GM19193 (cell line): ENCODE measurements around the gene FGF8.

ENCODE experiments used
- POLR2A ChIP-seq: IDR thresholded peaks from 4 replicates; pipeline ENCODE4 v1.6.1; 2011; ENCODE audit not compliant: insufficient read depth, insufficient read length; ENCODE audit errors: extremely low read depth

FGF8 gene

DNA sequence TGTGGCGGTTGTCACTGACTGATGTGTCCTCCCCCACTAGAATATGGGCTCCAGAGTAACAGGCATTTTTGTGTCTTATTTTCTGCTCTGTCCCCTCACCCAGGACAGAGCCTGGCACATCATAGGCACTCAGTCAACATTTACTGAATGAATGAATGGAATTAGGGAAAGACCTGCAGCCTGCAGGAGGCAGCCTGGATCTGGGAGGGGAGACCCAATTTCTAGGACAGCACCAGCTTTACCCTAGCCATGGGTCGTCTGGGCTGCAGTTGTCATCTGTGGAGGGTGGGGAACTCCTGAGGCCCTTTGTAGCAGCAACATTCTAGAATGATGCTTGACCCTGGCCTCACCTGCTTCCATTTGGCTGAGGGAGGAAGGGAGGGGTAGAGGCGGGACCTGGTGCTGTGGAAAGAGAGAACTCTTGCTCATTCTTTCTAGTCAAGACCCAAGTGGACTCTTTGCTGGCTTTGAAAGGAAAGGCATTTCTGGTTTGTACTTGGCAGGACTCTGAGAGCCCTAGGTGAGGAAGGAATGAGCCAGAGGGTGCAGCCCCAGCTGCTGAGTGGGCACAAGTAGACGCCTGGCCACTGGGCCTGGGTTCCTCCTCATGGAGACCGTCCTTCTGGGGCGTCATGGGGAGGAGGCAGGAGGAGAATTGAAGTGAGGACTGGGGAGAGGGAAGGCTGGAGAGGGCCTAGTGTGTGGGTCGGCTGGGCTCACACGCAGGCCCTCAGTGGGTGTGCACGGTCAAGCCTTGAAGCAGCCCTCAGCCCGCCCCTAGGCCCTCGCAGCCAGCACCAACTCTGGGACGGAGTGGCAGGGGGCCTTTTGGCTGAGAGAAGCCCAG lies 8.9 kb downstream of the FGF8 start:
- TF ChIP-seq POLR2A: no peak

- no peak for TF ChIP-seq POLR2A
These were observed 9.6 kb downstream of the FGF8 start for GRCh38 chr10:101766306-101766705.

- TF ChIP-seq POLR2A: no peak
These were observed 12.6 kb downstream of the FGF8 start for GRCh38 chr10:101763141-101763846.

- no peak for TF ChIP-seq POLR2A
These were observed 13.2 kb downstream of the FGF8 start for GRCh38 chr10:101762736-101763135.

- TF ChIP-seq POLR2A: no peak
These were observed 14.7 kb downstream of the FGF8 start for GRCh38 chr10:101761226-101761625.

DNA sequence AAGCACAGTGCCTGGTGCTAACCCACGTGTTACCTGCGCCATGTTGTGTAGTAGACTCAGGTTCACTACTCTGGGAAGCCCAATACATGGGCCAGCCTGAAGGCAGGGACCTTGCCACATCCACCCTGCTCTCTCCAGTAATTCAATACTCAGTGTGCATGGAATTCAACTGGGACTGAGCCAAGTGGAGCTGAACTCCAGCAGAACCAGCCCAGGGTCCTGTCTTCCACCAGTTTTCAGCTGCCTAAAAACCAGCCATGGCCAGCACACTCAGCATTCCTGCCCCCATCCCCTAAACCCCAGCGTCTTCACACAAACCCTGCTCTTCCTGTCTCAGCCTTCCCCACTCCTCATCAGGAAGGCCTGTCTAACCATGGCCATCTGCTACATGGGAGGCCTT lies 15.4 kb downstream of the FGF8 start:
- no peak for TF ChIP-seq POLR2A

DNA sequence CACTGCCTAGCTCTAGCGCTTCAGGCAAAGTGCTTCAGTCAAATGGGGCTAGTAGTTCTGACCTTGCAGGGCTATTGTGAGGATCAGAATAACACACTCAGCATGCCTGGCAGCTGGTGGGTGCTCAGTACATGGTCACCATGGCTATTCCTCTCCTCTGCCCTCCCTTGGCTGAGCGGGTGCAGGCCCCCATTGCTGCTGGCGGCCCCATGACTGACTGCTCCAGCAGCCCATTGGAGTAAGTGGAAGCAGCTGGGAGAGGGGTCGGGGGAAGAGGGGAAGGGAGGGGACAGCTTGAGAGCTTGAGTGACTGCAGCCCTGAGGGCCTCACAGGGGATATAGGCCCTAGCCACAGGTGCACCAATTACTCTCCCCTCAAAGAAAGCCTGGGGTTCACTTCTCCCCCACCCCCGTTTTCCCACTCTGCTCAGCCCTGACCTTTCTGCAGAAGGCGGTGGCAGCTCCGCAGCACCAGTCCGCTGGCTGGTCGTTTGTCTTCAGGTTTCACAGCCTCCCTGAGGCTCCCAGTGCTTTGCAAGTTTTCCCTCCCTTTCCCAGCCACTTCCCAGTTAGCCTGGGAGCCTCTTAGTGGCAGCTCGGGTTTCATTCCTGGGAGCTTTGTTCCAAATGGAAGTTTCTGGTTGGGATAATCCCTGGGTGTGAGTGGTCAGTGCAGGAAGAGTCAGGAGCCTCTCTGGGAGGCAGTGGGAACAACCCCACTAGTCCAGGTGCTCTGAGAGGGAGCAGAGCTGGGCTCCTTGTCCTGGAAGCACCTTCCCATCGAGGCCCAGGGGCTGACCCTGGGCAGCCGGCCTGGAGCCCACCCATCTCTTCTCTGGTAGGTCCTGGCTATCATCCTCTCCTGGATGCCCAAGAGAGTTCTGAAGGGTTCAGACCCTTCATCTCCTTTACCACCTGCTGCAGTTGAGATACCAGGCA lies 16.3 kb downstream of the FGF8 start:
- no peak for TF ChIP-seq POLR2A

GRCh38 chr10:101758858-101759257 lies 17.1 kb downstream of the FGF8 start:
- TF ChIP-seq POLR2A: no peak

GRCh38 chr10:101752241-101752640 lies 23.7 kb downstream of the FGF8 start:
- no peak for TF ChIP-seq POLR2A

DNA sequence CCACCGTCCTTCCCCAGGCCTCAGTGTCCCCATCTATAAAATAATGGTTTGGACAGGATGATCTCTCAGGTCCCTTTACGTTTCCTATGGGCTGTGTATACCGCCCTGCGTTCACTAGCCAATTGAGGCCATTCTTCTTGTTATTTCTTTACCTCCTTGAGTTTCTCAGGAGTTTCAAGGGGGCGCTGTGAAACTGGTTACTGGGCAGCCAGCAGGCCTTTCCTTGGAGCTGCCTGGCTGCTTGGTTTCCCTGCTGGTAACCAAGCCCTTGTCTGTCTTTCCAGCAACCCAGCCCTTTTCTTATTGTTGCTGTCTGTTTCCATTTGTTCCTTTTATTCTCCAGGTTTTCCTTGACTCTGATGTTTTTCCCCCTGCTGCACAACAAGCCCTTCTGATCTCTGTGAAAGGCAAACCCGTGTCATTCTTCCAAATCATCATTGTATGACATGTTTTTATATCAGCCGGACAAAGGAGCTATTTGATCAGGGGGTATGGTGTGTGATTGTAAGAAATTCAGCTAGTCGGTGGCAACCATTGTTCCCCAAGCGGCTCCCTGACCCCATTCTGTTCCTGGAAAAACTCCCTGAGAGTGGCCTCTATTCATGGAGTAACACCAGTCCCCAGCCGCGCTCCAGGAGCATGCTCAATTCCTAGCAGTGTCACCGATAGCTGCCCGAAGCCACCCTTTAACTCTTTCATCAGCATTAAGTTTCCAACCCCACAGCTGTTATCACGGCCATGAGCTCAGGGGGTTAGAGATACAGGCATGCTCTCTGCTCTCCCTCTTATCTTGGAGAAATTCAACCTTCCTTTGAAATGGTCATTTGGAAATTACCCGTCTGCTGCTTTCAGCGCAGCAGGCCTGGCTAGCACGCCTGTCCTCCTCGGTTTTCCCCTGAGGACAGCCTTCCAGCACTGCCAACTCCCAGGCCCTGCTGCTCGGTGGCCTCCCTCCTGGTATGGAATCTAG lies 26.6 kb downstream of the FGF8 start:
- TF ChIP-seq POLR2A: no peak

GRCh38 chr10:101748496-101748895 lies 27.4 kb downstream of the FGF8 start:
- no peak for TF ChIP-seq POLR2A

- TF ChIP-seq POLR2A: no peak
These were observed 30.7 kb downstream of the FGF8 start for GRCh38 chr10:101745074-101745696.

DNA sequence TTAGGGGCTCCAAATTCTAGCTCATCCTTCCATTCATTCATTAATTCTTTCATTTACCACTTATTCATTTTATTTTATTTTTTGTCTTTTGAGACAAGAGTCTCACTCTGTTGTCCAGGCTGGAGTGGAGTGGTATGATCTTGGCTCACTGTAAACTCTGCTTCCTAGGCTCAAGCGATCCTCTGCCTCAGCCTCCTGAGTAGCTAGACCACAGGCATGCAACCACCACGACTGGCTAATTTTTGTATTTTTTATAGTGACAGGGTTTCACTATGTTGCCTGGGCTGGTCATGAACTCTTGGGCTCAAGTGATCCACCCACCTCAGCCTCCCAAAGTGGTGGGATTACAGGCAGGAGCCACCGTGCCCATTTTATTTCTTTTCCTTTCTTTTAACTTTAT lies 31.6 kb downstream of the FGF8 start:
- no peak for TF ChIP-seq POLR2A

- TF ChIP-seq POLR2A: no peak
These were observed 34.0 kb downstream of the FGF8 start for GRCh38 chr10:101741938-101742337.

DNA sequence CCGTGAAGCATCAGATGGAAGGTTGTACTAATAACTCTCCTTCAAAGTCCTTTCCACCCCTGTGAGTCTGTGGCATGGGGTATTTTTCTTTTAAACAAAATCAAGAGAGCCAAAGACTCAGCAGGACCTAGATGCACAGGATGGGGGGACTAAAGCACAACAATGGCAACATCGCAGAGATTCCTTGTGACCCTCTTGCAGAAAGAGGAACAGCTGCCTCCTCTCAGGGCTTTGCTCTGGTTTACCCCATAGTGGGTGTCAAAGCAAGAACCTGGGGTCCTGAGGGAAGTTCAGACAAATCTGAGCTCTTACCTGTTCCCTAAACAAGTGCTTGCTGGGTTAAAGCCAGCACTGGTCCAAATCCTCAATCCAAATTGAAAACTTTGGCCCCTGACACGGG lies 39.2 kb downstream of the FGF8 start:
- TF ChIP-seq POLR2A: no peak
